Measurements from ENCODE around the gene RANBP17.

DNA sequence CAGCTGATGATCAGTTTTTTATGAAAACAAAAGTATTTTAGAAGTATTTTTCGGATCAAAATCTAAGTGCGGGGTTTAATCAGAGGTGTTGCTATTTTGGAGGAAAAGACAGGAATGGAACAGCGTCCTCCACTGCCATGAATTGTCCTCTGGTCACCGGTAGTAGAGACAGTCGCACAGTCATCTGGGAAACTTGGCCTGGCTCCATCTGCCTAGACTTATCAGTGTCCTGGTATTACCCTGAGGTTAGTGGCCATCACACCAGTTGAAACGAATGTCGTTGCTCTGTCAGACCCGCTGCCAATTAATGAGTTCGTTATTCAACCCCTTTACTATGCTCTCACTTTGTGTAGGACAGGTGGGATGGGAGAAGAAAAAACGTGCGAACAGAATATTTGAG is 455.4 kb downstream of the RANBP17 start:
- TF ChIP-seq, protein P1, sequence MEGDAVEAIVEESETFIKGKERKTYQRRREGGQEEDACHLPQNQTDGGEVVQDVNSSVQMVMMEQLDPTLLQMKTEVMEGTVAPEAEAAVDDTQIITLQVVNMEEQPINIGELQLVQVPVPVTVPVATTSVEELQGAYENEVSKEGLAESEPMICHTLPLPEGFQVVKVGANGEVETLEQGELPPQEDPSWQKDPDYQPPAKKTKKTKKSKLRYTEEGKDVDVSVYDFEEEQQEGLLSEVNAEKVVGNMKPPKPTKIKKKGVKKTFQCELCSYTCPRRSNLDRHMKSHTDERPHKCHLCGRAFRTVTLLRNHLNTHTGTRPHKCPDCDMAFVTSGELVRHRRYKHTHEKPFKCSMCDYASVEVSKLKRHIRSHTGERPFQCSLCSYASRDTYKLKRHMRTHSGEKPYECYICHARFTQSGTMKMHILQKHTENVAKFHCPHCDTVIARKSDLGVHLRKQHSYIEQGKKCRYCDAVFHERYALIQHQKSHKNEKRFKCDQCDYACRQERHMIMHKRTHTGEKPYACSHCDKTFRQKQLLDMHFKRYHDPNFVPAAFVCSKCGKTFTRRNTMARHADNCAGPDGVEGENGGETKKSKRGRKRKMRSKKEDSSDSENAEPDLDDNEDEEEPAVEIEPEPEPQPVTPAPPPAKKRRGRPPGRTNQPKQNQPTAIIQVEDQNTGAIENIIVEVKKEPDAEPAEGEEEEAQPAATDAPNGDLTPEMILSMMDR (IDR thresholded peaks at IDR 0.05): no peak
- TF ChIP-seq POLR2A (IDR thresholded peaks at IDR 0.05) (no peak), POLR2AphosphoS5 (IDR thresholded peaks at IDR 0.05) (no peak), EP300 (IDR thresholded peaks at IDR 0.05) (no peak)
